ENCODE results near the gene LMTK2.

- no peak for TF ChIP-seq CTCF (conservative IDR thresholded peaks at IDR 0.05; ENCODE audit: low read length)
- TF ChIP-seq EZH2phosphoT487 (IDR thresholded peaks at IDR 0.05; ENCODE audit: borderline replicate concordance, low read depth, low read length), result no peak
These were observed 110.4 kb downstream of the LMTK2 start for GRCh38 chr7:98216941-98217622.

Data from OCI-LY7 (cell line).